ENCODE data around the gene BRD9.
"Not testable (repeated sequence)": the region's sequence is repeated elsewhere in the genome, so short reads cannot be mapped to it uniquely, and the experiment has no call there.

The BRD9 gene

DNA sequence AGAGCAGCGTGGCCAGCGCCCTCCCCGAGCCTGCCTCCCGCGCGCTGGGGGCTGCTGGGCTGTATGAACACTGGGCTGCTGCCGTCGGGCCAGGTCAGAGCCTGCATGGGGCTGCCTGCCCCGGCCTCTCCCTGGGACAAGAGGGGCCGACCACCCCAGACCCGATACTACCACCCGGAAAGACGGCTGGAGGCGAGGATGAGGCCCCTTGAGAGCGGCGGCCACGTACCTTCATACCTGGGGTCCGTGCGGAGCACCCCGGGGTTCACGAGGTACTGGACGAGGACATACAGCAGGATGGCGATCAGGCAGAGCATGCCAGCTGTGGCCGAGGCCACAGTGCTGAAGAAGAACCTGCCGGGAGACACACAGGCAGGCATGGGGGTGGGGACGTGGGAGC, 49.2 kb downstream of the BRD9 start:
- not testable (repeated sequence) for DNase-seq

- DNase-seq = not testable (repeated sequence)
Measured at GRCh38 chr5:842402-843221, 50.0 kb downstream of the BRD9 start.

DNA sequence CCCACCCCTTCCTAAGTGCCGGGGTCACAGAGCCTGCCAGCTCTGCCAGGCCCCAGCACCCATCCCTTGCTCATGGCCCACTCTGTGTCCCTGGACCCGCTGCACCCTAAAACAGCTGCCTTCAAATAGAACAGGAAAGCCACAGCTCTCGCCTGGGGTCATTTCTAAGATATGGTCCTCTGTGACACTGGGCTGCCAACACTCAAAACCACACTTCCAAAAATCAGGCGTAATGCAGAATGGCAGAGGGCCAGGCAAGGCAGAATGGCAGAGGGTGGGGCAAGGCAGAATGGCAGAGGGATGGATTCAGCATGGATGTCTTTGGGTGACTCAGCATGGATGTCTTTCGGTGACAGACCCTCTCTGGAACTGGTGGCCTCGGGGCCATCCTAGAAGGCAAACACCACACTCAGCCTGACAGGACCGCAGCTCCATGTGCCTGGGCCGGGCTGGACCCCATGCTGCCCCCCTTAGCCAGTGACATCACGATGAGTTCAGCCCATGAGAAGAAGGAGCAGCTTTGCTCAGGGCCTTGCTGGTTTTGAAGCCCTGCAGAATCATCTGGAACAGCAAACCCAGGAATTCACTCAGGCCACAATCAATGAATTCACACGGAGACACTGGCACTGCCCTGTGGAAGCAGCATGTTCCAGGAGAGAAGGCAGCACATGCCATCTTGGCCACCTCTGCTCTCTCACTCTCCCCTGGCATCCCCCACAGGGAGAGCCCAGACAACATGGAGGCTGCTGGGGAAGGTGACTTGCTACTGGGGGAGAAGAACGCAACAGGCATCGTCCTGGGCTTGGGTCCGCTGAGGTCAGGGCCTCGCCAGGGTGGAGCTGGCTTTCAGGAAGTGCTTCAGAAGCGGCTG, 50.8 kb downstream of the BRD9 start:
- DNase-seq = not testable (repeated sequence)

- DNase-seq = not testable (repeated sequence)
Measured at GRCh38 chr5:840974-841435, 51.6 kb downstream of the BRD9 start.

GRCh38 chr5:840118-840973, 52.3 kb downstream of the BRD9 start:
- not testable (repeated sequence) for DNase-seq

GRCh38 chr5:838431-838851, 54.2 kb downstream of the BRD9 start:
- DNase-seq = not testable (repeated sequence)

DNA sequence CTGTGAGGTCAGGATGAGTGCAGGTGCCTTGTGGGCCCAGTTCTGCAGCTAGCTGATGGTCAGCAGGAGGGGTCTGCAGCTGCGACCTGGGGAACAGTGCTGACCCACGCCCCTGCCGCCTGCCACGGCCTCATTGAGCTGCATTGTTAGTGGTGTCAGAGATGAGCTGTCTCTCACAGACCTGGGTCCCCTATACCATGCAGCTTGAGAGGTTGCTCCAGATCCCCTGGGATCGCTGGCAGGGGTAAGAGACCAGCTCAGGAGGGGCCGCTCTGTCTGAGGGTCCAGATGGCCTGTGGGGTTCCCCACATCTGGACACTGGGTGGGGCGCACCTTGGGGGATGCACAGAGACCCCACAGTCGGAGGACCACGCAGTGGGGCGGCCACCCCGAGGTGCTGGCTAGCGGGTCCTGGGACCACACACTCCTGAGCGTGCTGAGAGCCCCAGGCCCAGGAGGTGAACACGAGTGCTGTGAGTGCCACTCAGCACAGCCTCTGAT, 54.9 kb downstream of the BRD9 start:
- not testable (repeated sequence) for DNase-seq

DNA sequence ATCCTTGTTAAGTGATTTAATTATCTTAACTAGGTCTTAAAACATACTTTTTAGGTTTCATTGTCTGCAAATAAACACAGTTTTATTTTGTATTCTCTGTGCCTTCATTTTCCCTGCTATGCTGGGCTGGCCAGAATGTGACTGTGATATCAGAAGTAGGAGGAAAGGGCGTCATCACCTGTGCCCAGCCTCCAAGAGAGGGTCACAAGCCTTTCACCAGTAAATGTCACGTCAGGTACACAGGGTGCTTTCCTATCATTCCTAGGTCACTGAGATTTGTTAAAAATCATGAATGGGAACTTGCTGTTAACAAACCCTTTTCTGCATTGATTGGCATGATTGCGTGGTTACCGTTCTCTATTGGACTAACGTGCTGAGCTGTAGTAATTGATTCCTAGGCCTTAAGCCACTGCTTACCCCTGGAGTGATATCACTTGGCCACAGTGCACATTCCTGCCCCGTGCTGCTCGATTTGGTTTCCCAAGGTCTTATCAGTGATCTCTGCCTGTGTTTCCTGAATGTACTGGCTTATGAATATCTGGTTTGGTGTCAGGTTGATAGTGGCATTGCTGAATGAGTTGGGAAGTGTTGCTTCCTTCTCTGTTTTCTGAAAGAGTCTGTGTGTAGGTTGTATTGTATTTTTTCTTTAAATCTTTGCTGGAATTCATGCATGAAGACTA, 56.5 kb downstream of the BRD9 start:
- not testable (repeated sequence) for DNase-seq

DNA sequence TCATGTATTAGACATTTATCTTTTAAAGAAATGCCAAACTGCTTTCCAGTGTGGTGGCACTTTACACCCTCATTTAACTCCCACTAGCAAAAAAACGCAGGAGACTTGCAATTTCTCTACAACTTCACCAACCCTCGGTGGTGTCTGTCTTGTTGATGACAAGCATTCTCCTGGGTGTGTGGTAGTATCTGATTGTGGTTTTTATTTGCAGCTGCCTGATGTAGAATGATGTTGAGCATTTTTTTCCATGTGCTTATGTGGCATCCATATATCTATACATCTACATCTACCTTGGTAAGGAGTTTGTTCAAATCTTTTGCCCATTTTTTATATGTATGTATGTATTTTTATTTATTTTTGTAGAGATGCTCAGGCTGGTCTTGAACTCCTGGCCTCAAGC, 58.6 kb downstream of the BRD9 start:
- not testable (repeated sequence) for DNase-seq

DNA sequence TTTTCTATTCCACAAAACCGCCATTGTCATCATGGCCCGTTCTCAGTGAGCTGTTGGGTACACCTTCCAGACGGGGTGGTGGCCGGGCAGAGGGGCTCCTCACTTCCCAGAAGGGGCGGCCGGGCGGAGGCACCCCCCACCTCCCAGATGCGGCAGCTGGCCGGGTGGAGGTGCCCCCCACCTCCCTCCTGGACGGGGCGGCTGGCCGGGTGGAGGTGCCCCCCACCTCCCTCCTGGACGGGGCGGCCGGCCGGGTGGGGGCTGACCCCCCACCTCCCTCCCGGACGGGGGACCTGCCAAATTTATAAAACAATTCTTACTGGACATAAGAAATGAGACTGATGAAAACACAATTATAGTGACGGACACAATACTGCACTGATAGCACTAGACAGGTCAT, 64.4 kb downstream of the BRD9 start:
- DNase-seq = not testable (repeated sequence)

DNA sequence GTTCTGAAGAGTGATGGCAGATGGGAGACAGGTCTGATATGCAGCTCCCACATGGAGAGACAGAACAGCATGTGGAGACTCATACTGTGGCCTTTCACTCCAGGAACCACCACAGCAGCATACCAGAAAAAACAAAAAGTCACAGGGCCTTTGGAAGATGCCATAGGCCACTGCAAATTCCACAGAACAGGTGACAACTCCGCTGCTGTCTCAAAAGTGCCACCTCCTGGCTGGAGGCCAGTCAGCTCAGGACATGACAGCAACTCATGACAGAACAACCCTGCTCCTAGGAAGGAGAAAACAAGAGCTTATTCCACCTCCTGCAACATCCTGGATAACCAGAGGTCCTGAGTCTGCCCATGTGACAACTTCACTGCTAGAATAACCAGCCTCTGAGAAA, 67.1 kb downstream of the BRD9 start:
- not testable (repeated sequence) for DNase-seq

GRCh38 chr5:821504-821903, 71.1 kb downstream of the BRD9 start:
- no peak for DNase-seq

DNA sequence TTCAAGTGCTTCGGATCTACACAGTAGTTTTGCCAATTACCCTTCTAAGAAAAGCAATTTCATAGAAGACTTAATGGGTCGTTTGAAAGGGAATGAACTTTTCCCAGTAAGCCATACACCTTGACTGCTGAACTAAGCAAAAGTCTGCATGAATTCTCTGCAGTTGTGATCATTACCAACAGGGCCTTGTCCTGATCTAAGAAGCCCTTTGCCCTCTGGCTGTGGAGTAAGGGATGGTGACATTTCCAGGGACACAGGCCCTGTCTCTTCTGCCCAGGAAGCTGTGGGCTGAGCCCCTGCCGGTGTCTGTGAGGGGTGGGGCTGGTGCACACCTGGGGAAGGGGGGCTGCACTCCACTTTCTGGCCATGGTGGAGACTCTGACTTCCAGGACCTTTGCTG, 72.4 kb downstream of the BRD9 start:
- no peak for DNase-seq

GRCh38 chr5:819078-819477, 73.5 kb downstream of the BRD9 start:
- no peak for DNase-seq

GRCh38 chr5:816176-816575, 76.4 kb downstream of the BRD9 start:
- no peak for DNase-seq

- no peak for DNase-seq
Measured at GRCh38 chr5:815449-815848, 77.2 kb downstream of the BRD9 start.

Data from NCI-H187 treated with DMSO at 0.1 percent for 48 hours (cell line).